ENCODE results near the gene TNFAIP8L2.

DNA sequence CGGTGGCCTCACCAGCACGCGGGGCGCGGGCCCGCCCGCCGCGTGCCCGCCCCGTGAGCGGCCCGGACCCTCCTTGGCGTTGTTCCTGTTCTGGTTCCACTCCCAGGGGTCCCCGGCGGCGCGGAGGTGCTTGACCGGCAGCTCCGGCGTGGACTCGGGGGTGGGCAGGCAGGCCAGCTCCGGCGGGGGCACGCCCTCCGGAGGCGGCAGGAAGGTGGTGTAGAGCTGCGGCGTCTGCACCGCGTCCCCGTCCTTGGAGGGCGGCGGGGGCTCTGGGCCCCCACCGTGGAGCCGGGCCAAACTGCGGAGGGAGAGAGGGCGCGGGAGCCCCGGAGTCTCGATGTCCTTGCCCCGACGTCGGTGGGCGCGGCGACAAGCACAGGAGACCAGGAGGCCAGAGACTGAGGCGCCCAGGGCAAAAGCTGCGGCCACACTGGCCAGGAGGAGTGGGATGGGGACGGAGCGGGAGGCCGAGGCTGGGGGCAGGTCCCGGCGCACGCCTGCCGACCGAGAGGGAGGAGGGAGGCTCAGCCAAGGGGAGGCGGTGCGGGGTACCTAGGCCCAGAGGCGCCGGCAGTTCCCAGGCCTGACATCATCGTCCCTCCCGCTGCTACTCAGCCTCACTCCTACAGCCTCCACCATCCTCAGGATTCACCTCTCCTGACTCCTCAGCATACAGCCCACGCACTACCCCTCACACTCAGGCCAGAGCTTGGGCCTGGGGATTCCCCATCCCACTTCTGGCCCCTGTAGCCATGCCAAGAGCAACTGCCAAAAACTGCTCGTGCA is 23.2 kb upstream of the TNFAIP8L2 start:
- TF ChIP-seq, protein P1, sequence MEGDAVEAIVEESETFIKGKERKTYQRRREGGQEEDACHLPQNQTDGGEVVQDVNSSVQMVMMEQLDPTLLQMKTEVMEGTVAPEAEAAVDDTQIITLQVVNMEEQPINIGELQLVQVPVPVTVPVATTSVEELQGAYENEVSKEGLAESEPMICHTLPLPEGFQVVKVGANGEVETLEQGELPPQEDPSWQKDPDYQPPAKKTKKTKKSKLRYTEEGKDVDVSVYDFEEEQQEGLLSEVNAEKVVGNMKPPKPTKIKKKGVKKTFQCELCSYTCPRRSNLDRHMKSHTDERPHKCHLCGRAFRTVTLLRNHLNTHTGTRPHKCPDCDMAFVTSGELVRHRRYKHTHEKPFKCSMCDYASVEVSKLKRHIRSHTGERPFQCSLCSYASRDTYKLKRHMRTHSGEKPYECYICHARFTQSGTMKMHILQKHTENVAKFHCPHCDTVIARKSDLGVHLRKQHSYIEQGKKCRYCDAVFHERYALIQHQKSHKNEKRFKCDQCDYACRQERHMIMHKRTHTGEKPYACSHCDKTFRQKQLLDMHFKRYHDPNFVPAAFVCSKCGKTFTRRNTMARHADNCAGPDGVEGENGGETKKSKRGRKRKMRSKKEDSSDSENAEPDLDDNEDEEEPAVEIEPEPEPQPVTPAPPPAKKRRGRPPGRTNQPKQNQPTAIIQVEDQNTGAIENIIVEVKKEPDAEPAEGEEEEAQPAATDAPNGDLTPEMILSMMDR (IDR thresholded peaks at IDR 0.05 in 4 of 5, conservative IDR thresholded peaks at IDR 0.05 in 1 of 5) = no peak
- no peak for TF ChIP-seq POLR2A (IDR thresholded peaks at IDR 0.05)

All from gastrocnemius medialis (tissue), 4 donors.